DOHH2 (cell line): ENCODE data around the gene SERPINB13.

Source experiments
- H3F3A ChIP-seq: fragments of 200-600 bp; sonication (generic), shearing (Covaris generic); 2 replicates; pipeline ENCODE4 v1.6.0; 2016; ENCODE audit warnings: antibody characterized with exemption, mild to moderate bottlenecking; ENCODE audit not compliant: control insufficient read depth, insufficient read depth
- H3K27ac ChIP-seq: fragments of 200-600 bp; sonication (generic); 2 replicates; pipeline ENCODE4 v1.5.1; 2014; ENCODE audit warnings: low read depth, mild to moderate bottlenecking, low read length, moderate library complexity
- H3K27me3 ChIP-seq: fragments of 200-600 bp; sonication (generic); 2 replicates; pipeline ENCODE4 v1.6.1; 2014; ENCODE audit warnings: mild to moderate bottlenecking, low read length, mixed read lengths; ENCODE audit not compliant: control insufficient read depth
- H3K36me3 ChIP-seq: fragments of 200-600 bp; sonication (generic); 2 replicates; pipeline ENCODE4 v1.6.1; 2014; ENCODE audit warnings: mild to moderate bottlenecking, low read length, moderate library complexity, mixed read lengths; ENCODE audit not compliant: control insufficient read depth
- H3K4me1 ChIP-seq: fragments of 200-600 bp; sonication (generic); 2 replicates; pipeline ENCODE4 v1.6.1; 2014; ENCODE audit warnings: mild to moderate bottlenecking, low read length, mixed read lengths; ENCODE audit not compliant: control insufficient read depth
- H3K4me2 ChIP-seq: fragments of 200-600 bp; sonication (generic); 2 replicates; pipeline ENCODE4 v1.6.0; 2014; ENCODE audit warnings: mild to moderate bottlenecking, low read length, moderate library complexity
- H3K4me3 ChIP-seq: fragments of 200-600 bp; sonication (generic); 2 replicates; pipeline ENCODE4 v1.5.1; 2014; ENCODE audit warnings: mild to moderate bottlenecking, low read length, mixed read lengths
- H3K79me2 ChIP-seq: fragments of 200-600 bp; sonication (generic); 2 replicates; pipeline ENCODE4 v1.6.1; 2014; ENCODE audit warnings: mild to moderate bottlenecking, low read length, mixed read lengths; ENCODE audit not compliant: control insufficient read depth
- H3K9me2 ChIP-seq: fragments of 200-600 bp; sonication (generic); replicated peaks from 2 replicates; pipeline ENCODE4 v1.6.1; 2014; ENCODE audit warnings: mild to moderate bottlenecking, low read length, mixed read lengths; ENCODE audit not compliant: control insufficient read depth
- H3K9me3 ChIP-seq: fragments of 200-600 bp; sonication (generic); 2 replicates; pipeline ENCODE4 v1.6.1; 2014; ENCODE audit warnings: antibody characterized with exemption, low read length, mixed read lengths; ENCODE audit not compliant: control insufficient read depth, insufficient read depth
- H4K20me1 ChIP-seq: fragments of 200-600 bp; sonication (generic); 2 replicates; pipeline ENCODE4 v1.6.0; 2014; ENCODE audit warnings: low read depth, mild to moderate bottlenecking, antibody characterized with exemption, low read length, moderate library complexity; ENCODE audit not compliant: control insufficient read depth, insufficient read depth
- CTCF ChIP-seq: fragments of 200-600 bp; sonication (generic); IDR thresholded peaks from one replicate; pipeline ENCODE4 v1.5.1; 2014; ENCODE audit warnings: antibody characterized with exemption, mild to moderate bottlenecking, low read depth, low read length; ENCODE audit not compliant: poor library complexity, severe bottlenecking
- EZH2phosphoT487 ChIP-seq: fragments of 200-600 bp; sonication (generic); IDR thresholded peaks from 2 replicates; pipeline ENCODE4 v1.6.1; 2017; ENCODE audit warnings: borderline replicate concordance, mild to moderate bottlenecking, antibody characterized with exemption, low read length, moderate library complexity, mixed read lengths

The SERPINB13 gene

DNA sequence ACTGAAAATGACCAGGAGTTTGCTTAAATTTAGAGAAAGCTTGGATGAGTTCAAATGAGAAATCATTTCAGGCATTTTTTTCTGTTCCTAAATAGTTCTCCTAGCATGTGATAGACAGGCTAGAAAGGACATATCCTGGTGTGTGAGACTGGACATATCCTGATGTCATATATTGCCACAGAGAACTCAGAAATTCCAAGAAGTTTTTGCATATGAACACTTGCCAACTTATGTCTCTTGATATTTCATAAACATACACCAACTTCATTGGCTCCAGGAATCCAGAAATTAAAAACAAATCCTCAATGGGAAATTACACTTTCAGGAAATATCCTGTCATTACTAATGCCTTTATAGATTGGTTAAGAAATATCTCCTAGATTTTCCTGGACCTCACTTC is 59.8 kb downstream of the SERPINB13 start:
- H4K20me1 ChIP-seq, result no peaks in the 10 kb centered on the region
- H3K9me3 ChIP-seq, result no peaks in the 10 kb centered on the region
- no peaks in the 10 kb centered on the region for H3K27me3 ChIP-seq
- H3K4me1 ChIP-seq, result no peaks in the 10 kb centered on the region
- no peaks in the 10 kb centered on the region for H3K79me2 ChIP-seq
- H3F3A ChIP-seq, result no peaks in the 10 kb centered on the region
- no peak overlapping the region for H3K27ac ChIP-seq
- no peak overlapping the region for H3K4me2 ChIP-seq
- no peaks in the 10 kb centered on the region for H3K36me3 ChIP-seq
- no peaks in the 10 kb centered on the region for H3K9me2 ChIP-seq
- no peak overlapping the region for H3K4me3 ChIP-seq
- no peak for TF ChIP-seq EZH2phosphoT487
- no peak for TF ChIP-seq CTCF

DNA sequence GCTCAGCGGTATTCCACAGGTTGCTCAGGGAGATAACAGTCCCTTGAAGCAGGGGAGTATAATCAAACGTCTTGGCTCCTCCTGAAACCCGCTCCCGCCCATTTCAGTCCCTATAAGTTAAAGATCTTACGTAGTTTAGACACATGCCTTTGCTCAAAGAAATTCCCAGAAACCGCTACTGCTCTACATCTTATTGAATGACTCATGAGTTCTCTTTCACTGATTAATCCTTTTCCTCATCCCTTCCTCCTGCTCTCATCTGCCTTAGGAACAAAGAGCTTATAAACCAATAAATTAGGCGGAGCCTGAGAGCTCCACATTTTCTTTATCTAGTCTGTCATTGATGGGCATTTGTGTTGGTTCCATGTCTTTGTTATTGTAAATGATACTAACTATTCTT is 61.1 kb downstream of the SERPINB13 start:
- Histone ChIP-seq H3K27me3 (no peaks in the 10 kb centered on the region), H3K36me3 (no peaks in the 10 kb centered on the region), H3K4me3 (no peak overlapping the region), H3K9me2 (no peaks in the 10 kb centered on the region), H3K9me3 (no peaks in the 10 kb centered on the region), H3K4me2 (no peak overlapping the region), H3K27ac (no peak overlapping the region), H3K79me2 (no peaks in the 10 kb centered on the region), H3K4me1 (no peaks in the 10 kb centered on the region), H4K20me1 (no peaks in the 10 kb centered on the region), H3F3A (no peaks in the 10 kb centered on the region)
- TF ChIP-seq EZH2phosphoT487 (no peak), CTCF (no peak)
